HG03521 (cell line): ENCODE data around the gene TAF5L.
"Not testable (repeated sequence)": the region's sequence is repeated elsewhere in the genome, so short reads cannot be mapped to it uniquely, and the experiment has no call there.

ENCODE experiments used
- ATAC-seq: cut with Tn5 transposase; IDR thresholded peaks from one replicate; pipeline ENCODE4 v1.9.1; 2021; ENCODE audit warnings: mild to moderate bottlenecking, moderate library complexity; ENCODE audit not compliant: unreplicated experiment

Gene TAF5L

DNA sequence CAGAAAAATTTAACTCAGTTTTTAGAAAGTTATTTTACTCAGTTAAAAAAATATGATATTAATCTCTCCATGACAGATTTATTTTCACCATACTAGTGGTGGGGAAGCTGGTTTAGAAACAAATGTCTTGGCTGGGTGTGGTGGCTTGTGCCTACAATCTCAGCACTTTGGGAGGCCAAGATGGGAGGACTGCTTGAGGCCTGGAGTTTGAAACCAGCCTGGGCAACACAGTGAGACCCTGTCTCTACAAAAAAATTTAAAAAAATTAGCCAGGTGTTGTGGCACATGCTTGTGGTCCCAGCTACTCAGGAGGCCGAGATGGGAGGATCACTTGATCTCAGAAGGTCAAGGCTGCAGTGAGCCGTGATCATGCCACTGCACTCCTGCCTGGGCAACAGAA is 17.3 kb downstream of the TAF5L start:
- no peak for ATAC-seq

DNA sequence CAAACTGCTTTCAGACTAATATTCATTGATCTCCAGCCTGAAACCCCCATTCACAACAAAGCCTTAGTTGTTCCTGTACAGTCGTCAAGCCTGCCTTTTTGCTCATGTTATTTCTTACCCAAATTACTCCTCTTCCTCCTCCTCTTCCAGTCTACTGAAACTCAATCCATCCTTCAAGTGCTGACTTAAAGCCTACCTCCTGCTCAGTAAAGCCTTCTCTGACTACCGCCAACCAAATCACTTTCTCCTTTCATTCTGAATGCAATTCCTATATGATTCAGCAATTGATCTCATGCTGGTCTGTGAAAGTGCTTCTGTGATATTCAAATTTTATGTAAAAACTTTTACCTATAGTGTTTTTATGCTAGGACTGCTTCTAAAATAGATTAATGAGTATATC is 18.6 kb downstream of the TAF5L start:
- no peak for ATAC-seq

DNA sequence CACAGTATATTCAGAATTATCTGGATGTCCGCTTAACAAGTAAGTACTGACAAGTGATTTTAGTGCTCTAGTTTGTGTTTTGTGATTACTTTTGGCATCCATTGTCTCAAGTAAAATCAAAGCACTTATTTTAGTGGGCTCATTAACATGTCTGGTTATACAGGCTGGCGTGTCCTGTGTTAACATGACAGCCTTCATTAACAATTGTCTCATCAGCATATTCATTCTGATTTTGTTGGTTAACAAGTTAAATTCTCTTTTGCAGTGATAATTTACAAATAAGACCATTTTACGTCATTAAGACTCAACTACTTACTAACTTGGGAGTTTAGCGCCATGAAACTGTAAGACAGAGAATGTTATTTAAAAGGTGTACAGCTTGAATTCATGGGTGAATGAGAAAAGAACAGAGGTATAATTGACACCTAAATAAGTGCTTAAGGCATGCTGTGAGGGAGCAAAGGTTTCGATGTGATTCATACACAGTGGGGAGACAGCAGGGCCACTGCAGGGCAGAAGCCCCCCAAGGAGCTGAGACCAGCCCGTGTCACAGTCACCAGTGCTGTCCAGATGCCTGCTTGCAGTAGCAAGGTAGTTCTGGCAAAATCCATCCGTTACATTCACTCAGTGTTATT is 22.4 kb downstream of the TAF5L start:
- ATAC-seq, result no peak

DNA sequence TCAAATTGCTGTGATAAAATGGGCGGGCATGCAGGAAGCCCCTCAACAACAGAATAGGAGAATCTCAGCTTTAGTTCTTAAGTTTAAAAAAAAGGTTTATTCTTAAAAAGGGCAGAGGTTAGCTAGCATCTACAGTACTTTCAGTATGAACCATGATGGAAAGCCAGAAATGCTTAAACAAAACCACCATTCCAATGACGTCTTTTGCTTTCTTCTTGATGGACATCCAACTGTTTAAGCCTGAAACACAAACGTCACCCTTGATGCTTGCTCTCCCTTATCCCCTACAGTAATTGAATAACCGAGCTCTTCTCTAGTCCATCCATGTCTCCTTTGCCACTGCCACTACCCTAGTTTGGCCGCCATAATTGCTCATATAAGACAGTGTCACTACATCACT is 25.7 kb downstream of the TAF5L start:
- ATAC-seq, result no peak

DNA sequence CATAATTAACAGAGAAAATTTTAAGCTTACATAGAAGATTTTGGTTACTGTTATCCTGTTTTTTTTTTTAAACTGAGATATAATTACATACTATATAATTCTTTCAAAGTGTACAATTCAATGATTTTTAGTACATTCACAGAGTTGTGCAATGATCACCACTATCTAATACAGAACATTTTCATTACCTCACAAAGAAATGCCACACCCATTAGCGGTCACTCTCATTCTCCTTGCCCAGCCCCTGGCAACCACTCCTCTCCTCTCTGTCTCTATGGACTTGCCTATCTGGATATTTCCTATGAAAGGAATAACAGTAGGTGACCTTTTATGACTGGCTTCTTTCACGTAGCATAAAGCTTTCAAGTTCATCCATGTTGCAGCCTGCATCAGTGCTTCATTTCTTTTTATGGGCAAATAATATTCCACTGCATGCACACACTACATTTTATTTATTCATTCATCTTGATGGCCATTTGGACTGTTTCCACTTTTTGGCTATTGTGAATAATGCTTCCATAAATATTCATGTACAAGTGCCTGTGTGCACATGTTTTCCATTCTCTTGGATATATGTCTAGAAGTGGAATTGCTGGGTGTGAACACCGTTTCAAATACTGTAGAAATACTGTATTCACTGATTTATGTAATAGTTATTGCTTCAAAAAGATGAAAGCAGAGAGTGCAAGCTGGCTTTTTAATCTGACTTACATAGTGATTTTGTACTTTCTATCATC is 26.5 kb downstream of the TAF5L start:
- no peak for ATAC-seq

DNA sequence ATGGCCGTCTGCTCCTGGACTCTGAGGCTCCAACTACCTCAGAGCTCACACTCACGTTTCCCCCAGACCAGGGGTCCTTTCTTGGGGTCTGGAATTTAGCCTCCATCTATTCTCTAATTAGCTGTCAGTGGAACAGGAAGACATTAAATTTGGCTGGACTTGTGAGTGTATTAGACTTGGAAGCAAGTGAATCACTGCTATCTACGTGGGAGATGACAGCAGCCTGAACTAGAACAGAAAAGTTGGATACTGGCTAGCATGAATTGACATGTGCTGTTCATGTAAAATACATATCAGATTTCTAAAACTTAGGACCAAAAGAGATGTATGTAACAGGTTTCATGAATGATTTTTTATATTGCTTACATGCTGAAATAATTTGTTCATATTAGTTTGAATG is 28.0 kb downstream of the TAF5L start:
- ATAC-seq, result no peak

DNA sequence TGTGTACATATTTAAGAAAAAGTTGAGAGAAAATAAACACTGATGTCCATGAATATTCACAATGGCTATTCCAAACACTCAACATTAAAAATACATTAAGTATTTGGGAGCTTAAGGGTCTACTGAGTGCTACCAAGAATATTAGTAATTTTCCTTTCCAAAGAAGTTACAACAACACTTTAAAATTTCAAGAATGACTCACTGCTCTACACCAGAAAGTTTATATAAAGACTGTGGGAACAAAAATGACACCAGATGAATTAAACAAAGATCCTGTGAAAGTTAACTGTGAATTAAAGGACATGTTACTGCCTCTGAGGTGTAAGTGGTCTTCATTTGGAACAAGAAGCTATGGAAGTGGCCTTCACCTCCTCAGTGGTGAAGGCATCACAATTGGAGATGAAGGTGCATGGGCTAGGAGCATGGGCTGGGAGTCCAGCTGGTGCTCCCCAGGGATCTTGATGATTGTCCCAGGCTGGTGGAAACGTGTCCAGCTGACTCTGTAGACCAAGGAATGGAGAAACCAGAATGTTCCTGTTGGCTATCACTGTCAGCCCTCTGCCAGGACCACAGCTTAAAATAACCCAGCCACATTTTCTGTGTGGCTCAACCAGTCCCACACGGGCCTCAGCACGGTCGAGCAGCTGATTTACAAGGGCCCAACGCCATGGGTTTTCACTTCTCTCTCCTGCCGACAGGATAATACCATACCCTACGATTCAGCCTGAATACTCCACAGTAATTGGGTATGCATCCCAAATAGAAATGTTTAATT is 28.8 kb downstream of the TAF5L start:
- no peak for ATAC-seq

DNA sequence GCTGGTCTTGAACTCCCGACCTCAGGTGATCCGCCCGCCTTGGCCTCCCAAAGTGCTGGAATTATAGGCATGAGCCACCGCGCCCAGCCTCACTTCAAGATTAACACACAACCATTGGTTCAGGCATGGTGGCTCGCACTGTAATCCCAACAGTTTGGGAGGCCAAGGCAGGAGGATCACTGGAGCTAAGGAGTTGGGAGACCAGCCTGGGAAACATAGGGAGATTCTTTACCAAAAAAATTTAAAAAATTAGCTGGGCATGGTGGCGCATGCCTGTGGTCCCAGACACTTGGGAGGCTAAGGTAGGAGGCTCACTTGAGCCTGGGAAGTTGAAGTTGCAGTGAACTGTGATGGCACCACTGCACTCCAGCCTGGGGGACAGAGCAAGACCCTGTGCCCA is 30.0 kb downstream of the TAF5L start:
- ATAC-seq, result not testable (repeated sequence)

DNA sequence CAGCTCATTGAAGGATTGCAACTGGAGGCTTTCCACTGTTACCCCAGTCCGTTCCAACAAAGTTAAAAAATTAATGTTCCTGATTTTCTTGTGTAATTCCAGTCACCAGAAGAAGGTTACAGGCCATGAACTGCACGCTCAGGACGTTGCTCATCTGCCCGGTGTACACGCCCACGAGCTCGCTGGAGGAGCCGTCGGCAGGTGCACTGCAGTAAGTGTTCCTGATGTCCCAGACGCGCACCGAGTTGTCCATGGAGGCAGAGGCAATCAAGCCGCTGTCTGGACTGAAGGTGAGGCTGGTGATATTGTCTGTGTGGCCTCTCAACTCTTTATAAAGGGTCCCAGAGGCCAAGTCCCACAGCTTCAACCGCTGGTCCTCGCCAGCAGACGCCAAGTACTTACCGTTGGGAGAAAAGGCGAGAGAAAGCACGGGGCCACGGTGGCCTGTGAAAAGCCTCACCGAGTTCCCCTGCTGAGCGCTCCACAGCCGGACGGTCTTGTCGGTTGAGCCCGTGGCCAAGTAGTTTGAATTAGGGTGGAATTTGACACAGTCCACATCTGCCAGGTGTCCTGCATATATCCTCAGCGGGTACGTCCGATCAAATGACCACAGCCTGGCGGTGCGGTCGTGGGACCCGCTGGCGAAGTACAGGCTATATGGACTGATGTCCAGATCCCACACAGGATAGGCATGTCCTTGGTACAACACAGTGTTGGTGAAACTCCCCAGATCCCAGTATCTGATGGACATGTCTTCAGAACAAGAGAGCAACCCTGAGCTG is 31.5 kb downstream of the TAF5L start:
- no peak for ATAC-seq

DNA sequence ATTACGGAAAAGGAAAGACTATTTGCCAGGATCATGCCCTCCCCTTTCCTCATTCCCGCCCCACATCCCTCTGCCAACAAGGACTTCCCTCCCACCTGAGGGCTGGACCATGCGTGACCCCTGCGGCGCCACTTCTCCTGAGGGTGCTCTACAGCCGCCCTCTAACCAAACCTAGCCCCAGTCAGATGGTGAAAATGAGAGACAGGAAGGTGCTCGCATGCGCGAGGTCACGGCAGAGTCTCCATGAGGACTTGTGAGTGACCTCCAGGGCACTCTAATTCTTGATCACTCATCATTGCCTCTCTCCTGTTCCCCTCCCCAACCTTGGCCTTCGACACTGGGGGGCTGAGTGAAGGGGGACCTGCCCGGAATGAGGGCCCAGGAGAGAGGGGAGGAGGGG is 32.1 kb downstream of the TAF5L start:
- ATAC-seq, result no peak

DNA sequence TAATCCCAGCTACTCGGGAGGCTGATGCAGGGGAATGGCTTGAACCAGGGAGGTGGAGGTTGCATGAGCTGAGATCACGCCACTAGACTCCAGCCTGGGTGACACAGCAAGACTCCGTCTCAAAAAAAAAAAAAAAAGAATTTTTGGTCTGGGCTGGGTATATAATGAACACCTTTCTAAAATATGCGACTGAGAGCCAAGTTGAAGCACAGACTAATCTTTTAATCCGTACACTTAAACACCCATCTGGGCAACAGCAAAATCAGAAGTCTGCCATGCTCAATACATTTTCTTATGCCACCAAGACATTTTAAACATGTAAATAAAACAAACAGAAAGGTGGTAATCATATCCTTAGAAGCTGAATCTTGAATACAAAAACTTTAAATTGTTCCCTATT is 35.8 kb downstream of the TAF5L start:
- ATAC-seq, result no peak

DNA sequence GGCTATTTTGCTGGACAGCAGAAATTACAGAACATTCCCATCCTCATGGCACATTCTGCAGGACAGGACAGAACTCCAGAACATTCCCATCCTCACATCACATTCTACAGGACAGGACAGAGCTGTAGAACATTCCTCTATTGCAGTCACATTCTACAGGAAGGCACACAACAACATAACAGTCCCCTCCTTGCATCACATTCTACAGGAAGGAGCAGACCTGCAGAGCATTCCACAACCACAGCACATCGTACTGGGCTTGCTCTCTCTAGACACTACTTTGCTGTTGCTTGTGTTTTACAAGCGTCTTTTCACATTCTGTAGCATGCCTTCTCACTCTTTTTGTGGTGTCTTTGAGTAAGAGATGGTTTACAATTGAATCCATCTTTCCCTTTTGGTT is 40.6 kb downstream of the TAF5L start:
- ATAC-seq, result no peak

DNA sequence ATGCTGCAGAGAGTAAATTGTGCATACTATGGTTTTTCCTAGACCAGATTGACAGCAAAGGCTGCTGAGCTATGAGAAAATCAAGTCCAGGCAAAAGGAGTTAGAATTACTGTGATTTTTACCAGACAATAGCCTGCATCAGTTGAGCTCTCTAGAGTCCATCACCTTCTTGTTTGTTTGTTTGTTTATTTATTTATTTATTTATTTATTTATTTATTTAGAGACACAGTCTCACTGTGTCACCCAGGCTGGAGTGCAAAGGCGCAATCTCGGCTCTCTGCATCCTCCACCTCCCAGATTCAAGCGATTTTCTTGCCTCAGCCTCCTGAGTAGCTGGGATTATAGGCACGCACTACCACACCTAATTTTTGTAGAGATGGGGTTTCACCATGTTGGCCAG is 43.2 kb downstream of the TAF5L start:
- ATAC-seq, result no peak

DNA sequence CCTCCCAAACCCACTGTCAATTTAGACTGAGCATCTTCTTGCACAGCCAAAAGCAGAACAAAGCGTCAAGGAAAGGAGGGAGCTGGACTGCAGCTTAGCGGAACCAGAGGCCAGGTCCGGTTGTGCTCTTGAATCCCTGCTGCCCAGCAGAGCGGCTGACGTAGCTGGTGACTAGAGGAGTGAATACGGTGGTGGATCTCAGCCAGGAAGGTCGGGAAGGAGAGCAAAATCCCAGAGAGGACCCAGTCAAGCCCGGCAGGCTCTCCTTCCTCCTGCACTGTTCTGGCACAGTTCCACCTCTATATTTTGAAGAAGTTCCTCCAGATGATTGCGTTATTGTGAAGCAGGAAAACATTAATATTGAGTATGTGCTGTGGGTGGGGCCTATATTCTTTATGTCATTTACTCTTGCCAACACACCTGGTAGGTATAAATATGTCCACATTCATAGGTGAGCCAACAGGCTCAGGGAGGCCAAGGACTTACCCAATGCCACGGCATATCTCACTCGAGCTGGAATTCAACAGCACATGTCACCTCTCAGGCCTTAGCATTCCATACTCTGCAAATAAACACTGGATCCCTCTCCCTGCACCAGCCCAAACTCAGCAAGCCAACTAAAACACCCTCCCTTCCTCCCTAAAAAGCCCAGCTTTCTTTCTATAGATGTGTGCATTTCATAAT is 43.8 kb downstream of the TAF5L start:
- no peak for ATAC-seq

DNA sequence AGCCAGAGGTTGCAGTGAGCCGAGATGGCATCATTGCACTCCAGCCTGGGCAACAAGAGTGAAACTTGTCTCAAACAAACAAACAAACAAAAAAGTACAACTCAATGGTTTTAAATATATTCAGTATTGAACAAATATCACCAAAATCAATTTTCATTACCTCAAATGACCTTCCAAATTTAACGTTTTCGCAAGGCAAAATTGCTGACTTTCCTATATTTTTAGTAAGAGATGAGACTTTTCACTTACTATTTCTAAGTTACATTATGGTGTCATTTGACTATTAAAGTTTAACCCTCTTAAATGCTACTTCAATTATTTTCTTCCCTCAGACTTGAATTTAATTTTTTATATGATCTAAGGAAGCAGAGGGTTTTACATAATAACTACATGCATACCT is 44.4 kb downstream of the TAF5L start:
- no peak for ATAC-seq

DNA sequence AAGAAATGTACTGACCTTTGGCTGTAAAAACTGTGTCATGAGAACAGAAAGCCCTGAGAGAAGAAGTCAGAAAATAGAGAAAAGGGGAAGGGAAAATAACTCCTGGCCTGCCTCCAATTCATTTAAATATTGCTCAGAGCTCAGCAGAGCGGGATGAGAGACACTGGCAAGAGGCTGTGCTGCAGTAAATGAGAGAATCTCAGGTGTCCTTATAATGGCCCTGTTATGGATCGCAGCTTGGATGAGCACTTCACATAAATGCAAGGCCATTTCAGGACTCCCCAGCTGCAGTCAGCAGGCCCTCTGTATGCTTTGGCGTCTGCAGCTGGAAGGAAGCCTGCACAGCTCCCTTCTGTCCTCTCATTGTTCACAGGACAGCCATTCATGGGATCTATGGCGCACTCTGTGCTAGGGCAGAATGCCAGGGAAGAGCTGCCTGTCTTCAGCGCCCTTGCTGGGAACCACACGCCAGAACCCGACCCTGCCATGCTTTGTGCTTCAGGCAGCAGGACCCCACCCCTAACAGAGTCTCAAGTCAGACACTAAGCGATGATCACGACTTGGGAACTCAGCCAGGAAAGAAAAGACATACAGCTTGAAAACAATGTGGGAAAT is 46.8 kb downstream of the TAF5L start:
- no peak for ATAC-seq

DNA sequence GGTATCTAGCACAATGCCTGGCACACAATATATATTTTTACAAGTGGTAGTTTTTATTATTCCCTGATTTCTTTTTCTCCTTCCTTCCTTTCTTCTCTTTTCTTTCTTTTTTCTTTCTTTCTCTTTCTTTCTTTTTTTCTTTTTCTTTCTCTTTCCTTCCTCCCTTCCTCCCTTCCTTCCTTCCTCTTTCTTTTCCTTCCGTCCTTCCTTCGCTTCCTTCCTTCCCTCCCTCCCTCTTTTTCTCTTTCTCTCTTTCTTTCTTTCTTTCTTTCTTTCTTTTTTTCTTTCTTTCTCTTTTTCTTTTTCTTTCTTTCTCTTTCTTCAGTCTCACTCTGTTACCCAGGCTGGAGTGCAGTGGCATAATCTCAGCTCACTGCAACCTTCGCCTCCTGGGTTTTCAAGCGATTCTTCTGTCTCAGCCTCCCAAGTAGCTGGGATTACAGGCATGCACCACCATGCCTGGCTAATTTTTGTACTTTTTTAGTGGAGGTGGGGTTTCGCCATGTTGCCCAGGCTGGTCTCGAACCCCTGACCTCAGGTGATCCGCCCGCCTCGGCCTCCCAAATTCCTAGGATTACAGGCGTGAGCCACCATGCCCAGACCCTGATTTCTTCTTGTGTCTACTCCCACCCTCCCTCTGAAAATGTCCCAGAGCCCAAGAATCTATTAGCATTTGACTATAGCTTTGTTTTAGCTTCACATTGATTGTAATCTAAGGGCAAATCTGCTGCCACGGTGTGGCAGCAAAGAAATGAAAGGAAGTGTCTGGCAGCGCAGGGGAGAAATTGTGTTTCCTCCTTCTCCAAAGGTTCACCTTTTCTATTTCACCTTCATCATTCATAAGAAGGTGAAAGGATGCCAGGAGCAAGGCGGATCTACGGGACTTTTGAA is 47.5 kb downstream of the TAF5L start:
- ATAC-seq, result no peak

DNA sequence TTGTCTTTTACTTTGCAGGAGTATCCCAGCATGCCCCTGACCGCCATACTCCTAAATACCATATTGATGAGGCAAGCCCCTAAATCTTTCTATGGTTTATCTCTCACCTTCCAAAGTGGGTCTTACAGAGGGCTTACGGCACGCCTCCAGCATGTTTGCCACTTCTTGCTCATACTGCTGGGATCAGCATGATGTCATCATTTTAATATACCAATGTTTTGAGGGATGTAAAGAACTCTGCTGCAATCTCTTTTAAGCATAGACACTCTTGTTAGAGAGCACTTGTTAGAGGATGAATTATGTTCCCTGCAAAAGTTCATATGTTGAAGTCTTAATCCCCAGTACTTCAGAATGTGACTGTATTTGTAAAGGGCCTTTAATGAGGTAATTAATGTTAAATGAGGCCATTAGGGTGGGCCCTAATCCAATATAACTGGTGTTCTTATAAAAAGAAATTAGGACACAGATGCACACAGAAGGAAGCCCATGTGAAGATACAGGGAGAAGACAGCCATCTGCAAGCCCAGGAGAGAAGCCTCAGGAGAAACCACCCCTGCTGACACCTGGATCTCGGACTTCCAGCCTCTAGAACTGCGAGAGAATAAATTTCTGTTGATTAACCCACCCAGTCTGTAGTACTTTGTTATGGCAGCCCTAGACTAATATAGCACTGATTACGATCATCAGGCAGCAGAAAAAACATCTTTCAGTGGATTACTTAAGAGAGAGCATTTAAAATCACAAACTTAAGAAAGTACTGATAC is 51.1 kb downstream of the TAF5L start:
- no peak for ATAC-seq

DNA sequence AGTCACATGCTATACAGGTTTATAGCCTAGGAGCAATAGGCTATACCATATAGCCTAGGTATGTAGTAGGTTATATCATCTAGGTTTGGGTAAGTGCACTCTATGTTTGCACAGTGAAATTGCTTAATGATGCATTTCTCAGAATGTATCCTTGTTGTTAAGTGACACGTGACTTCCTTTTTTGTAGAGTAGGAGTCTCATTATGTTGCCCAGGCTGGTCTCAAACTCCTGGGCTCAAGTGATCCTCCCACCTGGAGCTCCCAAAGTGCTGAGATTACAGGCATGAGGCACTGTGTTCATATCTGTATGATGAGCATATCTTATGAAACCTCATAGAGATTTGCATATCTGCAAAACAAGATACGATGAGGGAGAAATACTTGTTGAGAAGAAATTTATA is 53.6 kb downstream of the TAF5L start:
- ATAC-seq, result no peak
